HepG2 (cell line): Measurements from ENCODE around the gene GNAI2. TPM values are rescaled to one million over a fixed set of nuclear protein-coding genes. Genes with fewer than 3 reads are reported as not detected.

Experiments used
- CERS6 ChIP-seq: sonication (generic); formaldehyde crosslinking; IDR thresholded peaks from 2 replicates; pipeline ENCODE4 v1.5.0; 2020; ENCODE audit warnings: missing genetic modification reagents
- JDP2 ChIP-seq: sonication (generic); formaldehyde crosslinking; IDR thresholded peaks from 2 replicates; pipeline ENCODE4 v1.8.1; 2022; ENCODE audit warnings: missing genetic modification reagents, borderline replicate concordance
- NCOA2 ChIP-seq: sonication (generic); formaldehyde crosslinking; IDR thresholded peaks from 2 replicates; pipeline ENCODE4 v1.8.0; 2022; ENCODE audit warnings: inconsistent platforms
- SNRNP70 ChIP-seq: fragments of 200-400 bp; formaldehyde crosslinking; IDR thresholded peaks from 2 replicates; pipeline ENCODE4 v1.6.1; 2017; ENCODE audit warnings: mild to moderate bottlenecking, low read depth, low read length, moderate library complexity
- ZBTB10 ChIP-seq: sonication (generic); formaldehyde crosslinking; IDR thresholded peaks from 2 replicates; pipeline ENCODE4 v1.4.0; 2020; ENCODE audit warnings: missing genetic modification reagents, borderline replicate concordance
- ZFP41 ChIP-seq: sonication (generic); formaldehyde crosslinking; IDR thresholded peaks from 2 replicates; pipeline ENCODE4 v1.4.0; 2020; ENCODE audit warnings: mild to moderate bottlenecking, missing genetic modification reagents, borderline replicate concordance
- ZFY ChIP-seq: sonication (generic); formaldehyde crosslinking; IDR thresholded peaks from 2 replicates; pipeline ENCODE4 v1.4.0; 2020; ENCODE audit warnings: missing genetic modification reagents
- ZHX2 ChIP-seq, 2 experiments: sonication (generic) in 1 of 2; formaldehyde crosslinking in 1 of 2; IDR thresholded peaks; 2 replicates each; pipeline versions ENCODE4 v1.6.1 to v1.9.0; 2014 to 2022; ENCODE audit warnings: antibody characterized with exemption in 1 of 2, borderline replicate concordance in 1 of 2, inconsistent platforms in 1 of 2, low read depth in 1 of 2, missing genetic modification reagents in 1 of 2
- ZNF296 ChIP-seq: sonication (generic); formaldehyde crosslinking; conservative IDR thresholded peaks from 2 replicates; pipeline ENCODE4 v1.5.0; 2020; ENCODE audit warnings: mild to moderate bottlenecking, missing genetic modification reagents
- ZNF770 ChIP-seq: sonication (generic); formaldehyde crosslinking; IDR thresholded peaks from 2 replicates; pipeline ENCODE4 v1.5.0; 2020; ENCODE audit warnings: mild to moderate bottlenecking, missing genetic modification reagents
- polyA plus RNA-seq, 8 experiments: library from polyadenylated mRNA; depleted of rRNA in 3 of 8; stranded (reverse) in 7 of 8; unstranded in 1 of 8; fragments of >200 nt; fragmentation: Illumina TruSeq in 4 of 8; extraction: Trizol in 4 of 8; gene quantifications; 2 replicates each; pipeline versions ENCODE4 v1.2.1 to v1.2.3, GENCODE V29; 2011 to 2016; ENCODE audit warnings: low read depth in 4 of 8, missing spikeins in 1 of 8, mixed read lengths in 1 of 8; ENCODE audit not compliant: insufficient read depth in 1 of 8
- total RNA-seq, 5 experiments: library from RNA; depleted of rRNA; stranded (reverse); fragments of >200 nt; fragmentation: Illumina TruSeq; extraction: Trizol; gene quantifications; 2 replicates each; pipeline ENCODE4 v1.2.3, GENCODE V29; 2016; ENCODE audit warnings: low read depth in 1 of 5
- TF ChIP-seq, protein P1 (sequence below): sonication (generic); formaldehyde crosslinking; IDR thresholded peaks from 2 replicates; pipeline ENCODE4 v1.4.0; 2020; ENCODE audit warnings: missing genetic modification reagents

GNAI2 gene
- total and polyA plus RNA-seq, 2 of the 13 experiments (the other 11 are each of a cell fraction or from before 2014, with no cell fraction given), result 51.1 to 66.2 TPM

DNA sequence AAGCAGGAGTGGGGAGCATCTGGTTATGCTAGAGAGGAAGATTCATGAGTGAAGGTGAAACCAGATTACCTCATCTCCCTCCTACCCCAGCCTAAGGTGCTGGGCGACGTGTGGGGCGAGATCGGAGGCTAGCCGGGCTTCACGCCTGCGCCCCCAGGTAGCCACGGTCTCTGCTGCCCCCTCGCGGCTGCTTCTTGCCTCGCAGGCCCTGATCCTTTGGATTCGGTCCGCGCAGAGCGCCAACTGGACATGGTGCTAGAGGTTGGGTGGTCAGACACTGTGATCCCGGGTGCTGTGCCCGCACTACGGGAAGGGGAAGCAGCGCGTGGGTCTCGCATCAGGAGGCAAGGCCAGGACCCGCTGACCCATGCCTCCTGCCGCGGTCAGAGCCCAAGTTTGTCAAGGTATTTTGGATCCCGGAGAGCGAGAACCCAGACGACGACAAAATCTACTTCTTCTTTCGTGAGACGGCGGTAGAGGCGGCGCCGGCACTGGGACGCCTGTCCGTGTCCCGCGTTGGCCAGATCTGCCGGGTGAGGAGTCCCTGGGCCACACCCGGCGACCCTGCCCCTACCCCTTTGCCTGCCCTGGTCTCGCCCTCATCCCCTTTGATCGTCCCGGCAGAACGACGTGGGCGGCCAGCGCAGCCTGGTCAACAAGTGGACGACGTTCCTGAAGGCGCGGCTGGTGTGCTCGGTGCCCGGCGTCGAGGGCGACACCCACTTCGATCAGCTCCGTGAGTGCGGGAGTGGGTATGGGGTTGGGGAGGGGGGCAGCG, 37.1 kb downstream of the GNAI2 start (continued):
- TF ChIP-seq ZHX2 (IDR thresholded peaks at IDR 0.05; ENCODE audit: low read depth) (peak; percentile 80), ZHX2 (CRISPR knock-in tag; IDR thresholded peaks at IDR 0.05; ENCODE audit: borderline replicate concordance) (no peak), ZFY (CRISPR knock-in tag) (no peak), SNRNP70 (no peak), ZFP41 (no peak; the same call in 1 of the 2 replicates), ZNF296 (CRISPR knock-in tag) (no peak), NCOA2 (CRISPR knock-in tag) (peak; percentile 40; the same call in 1 of the 2 replicates), ZBTB10 (CRISPR knock-in tag) (no peak), CERS6 (CRISPR knock-in tag) (no peak), JDP2 (CRISPR knock-in tag) (no peak), ZNF770 (CRISPR knock-in tag) (peak; percentile 56; the same call in 1 of the 2 replicates)
- TF ChIP-seq, protein P1, sequence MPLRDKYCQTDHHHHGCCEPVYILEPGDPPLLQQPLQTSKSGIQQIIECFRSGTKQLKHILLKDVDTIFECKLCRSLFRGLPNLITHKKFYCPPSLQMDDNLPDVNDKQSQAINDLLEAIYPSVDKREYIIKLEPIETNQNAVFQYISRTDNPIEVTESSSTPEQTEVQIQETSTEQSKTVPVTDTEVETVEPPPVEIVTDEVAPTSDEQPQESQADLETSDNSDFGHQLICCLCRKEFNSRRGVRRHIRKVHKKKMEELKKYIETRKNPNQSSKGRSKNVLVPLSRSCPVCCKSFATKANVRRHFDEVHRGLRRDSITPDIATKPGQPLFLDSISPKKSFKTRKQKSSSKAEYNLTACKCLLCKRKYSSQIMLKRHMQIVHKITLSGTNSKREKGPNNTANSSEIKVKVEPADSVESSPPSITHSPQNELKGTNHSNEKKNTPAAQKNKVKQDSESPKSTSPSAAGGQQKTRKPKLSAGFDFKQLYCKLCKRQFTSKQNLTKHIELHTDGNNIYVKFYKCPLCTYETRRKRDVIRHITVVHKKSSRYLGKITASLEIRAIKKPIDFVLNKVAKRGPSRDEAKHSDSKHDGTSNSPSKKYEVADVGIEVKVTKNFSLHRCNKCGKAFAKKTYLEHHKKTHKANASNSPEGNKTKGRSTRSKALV (CRISPR knock-in tag), result no peak
